HG03196 (cell line): ENCODE data around the gene PLA2G4E.

Experiments used
- ATAC-seq: cut with Tn5 transposase; IDR thresholded peaks from one replicate; pipeline ENCODE4 v1.9.1; 2021; ENCODE audit not compliant: unreplicated experiment

Gene PLA2G4E

GRCh38 chr15:42024303-42024702 lies 3.5 kb upstream of the PLA2G4E start:
- no peak for ATAC-seq

- ATAC-seq: no peak
Measured at GRCh38 chr15:42021593-42021992, 751 bp upstream of the PLA2G4E start.

- no peak for ATAC-seq
Measured at GRCh38 chr15:42018306-42019224, 2.3 kb downstream of the PLA2G4E start.

GRCh38 chr15:42016971-42017370 lies 3.9 kb downstream of the PLA2G4E start:
- ATAC-seq: no peak

- no peak for ATAC-seq
Measured at GRCh38 chr15:42014406-42014805, 6.4 kb downstream of the PLA2G4E start.

- ATAC-seq: no peak
Measured at GRCh38 chr15:42012928-42013482, 7.8 kb downstream of the PLA2G4E start.

GRCh38 chr15:42012241-42012640 lies 8.6 kb downstream of the PLA2G4E start:
- ATAC-seq: no peak

- ATAC-seq: no peak
Measured at GRCh38 chr15:42011074-42011473, 9.8 kb downstream of the PLA2G4E start.

- ATAC-seq: no peak
Measured at GRCh38 chr15:42010434-42010833, 10.4 kb downstream of the PLA2G4E start.

- ATAC-seq: no peak
Measured at GRCh38 chr15:42009474-42009873, 11.4 kb downstream of the PLA2G4E start.

GRCh38 chr15:42009022-42009421 lies 11.8 kb downstream of the PLA2G4E start:
- ATAC-seq: no peak

- no peak for ATAC-seq
Measured at GRCh38 chr15:42007386-42007785, 13.5 kb downstream of the PLA2G4E start.

GRCh38 chr15:42002333-42002732 lies 18.5 kb downstream of the PLA2G4E start:
- ATAC-seq: no peak

- ATAC-seq: no peak
Measured at GRCh38 chr15:42001236-42001635, 19.6 kb downstream of the PLA2G4E start.

GRCh38 chr15:41999290-42000285 lies 21.3 kb downstream of the PLA2G4E start:
- no peak for ATAC-seq

GRCh38 chr15:41997845-41998244 lies 23.0 kb downstream of the PLA2G4E start:
- no peak for ATAC-seq

GRCh38 chr15:41996921-41997592 lies 23.8 kb downstream of the PLA2G4E start:
- no peak for ATAC-seq

GRCh38 chr15:41996376-41996775 lies 24.5 kb downstream of the PLA2G4E start:
- ATAC-seq: no peak

GRCh38 chr15:41995476-41995855 lies 25.4 kb downstream of the PLA2G4E start:
- ATAC-seq: no peak

- no peak for ATAC-seq
Measured at GRCh38 chr15:41994772-41995475, 25.9 kb downstream of the PLA2G4E start.
